ENCODE results near the gene SLC30A7.

The SLC30A7 gene

GRCh38 chr1:100972185-100972584, 76.3 kb downstream of the SLC30A7 start:
- DNase-seq (ENCODE audit: low spot score), result no peak

GRCh38 chr1:100976936-100977335, 81.0 kb downstream of the SLC30A7 start:
- DNase-seq (ENCODE audit: low spot score), result no peak

GRCh38 chr1:100979631-100980030, 83.7 kb downstream of the SLC30A7 start:
- DNase-seq (ENCODE audit: low spot score), result no peak

GRCh38 chr1:100982793-100983192, 86.9 kb downstream of the SLC30A7 start:
- no peak for DNase-seq (ENCODE audit: low spot score)

- DNase-seq (ENCODE audit: low spot score), result no peak
Measured at GRCh38 chr1:100988121-100988520, 92.2 kb downstream of the SLC30A7 start.

- no peak for DNase-seq (ENCODE audit: low spot score)
Measured at GRCh38 chr1:100989306-100990077, 93.6 kb downstream of the SLC30A7 start.

- DNase-seq (ENCODE audit: low spot score), result no peak
Measured at GRCh38 chr1:100995198-100995988, 99.5 kb downstream of the SLC30A7 start.

- no peak for DNase-seq (ENCODE audit: low spot score)
Measured at GRCh38 chr1:100998426-100998825, 102.5 kb downstream of the SLC30A7 start.

GRCh38 chr1:101000131-101000873, 104.4 kb downstream of the SLC30A7 start:
- DNase-seq (ENCODE audit: low spot score), result no peak

GRCh38 chr1:101002551-101002950, 106.7 kb downstream of the SLC30A7 start:
- no peak for DNase-seq (ENCODE audit: low spot score)

GRCh38 chr1:101003012-101003650, 107.2 kb downstream of the SLC30A7 start:
- no peak for DNase-seq (ENCODE audit: low spot score)

- DNase-seq (ENCODE audit: low spot score), result no peak
Measured at GRCh38 chr1:101004061-101004460, 108.2 kb downstream of the SLC30A7 start.

- DNase-seq (ENCODE audit: low spot score), result no peak
Measured at GRCh38 chr1:101004670-101005069, 108.8 kb downstream of the SLC30A7 start.

GRCh38 chr1:101005183-101005582, 109.3 kb downstream of the SLC30A7 start:
- DNase-seq (ENCODE audit: low spot score), result no peak

- no peak for DNase-seq (ENCODE audit: low spot score)
Measured at GRCh38 chr1:101005871-101006270, 110.0 kb downstream of the SLC30A7 start.

GRCh38 chr1:101006553-101006952, 110.7 kb downstream of the SLC30A7 start:
- no peak for DNase-seq (ENCODE audit: low spot score)

GRCh38 chr1:101008229-101008834, 112.4 kb downstream of the SLC30A7 start:
- DNase-seq (ENCODE audit: low spot score), result no peak

- no peak for DNase-seq (ENCODE audit: low spot score)
Measured at GRCh38 chr1:101013776-101014175, 117.9 kb downstream of the SLC30A7 start.

- no peak for DNase-seq (ENCODE audit: low spot score)
Measured at GRCh38 chr1:101017448-101017847, 121.6 kb downstream of the SLC30A7 start.

GRCh38 chr1:101022294-101022693, 126.4 kb downstream of the SLC30A7 start:
- DNase-seq (ENCODE audit: low spot score), result no peak

- peak; percentile 3 for DNase-seq (ENCODE audit: low spot score)
Measured at GRCh38 chr1:101025283-101025656, 129.4 kb downstream of the SLC30A7 start.

Data from SW480 (cell line).